ENCODE results near the gene PCSK2.

DNA sequence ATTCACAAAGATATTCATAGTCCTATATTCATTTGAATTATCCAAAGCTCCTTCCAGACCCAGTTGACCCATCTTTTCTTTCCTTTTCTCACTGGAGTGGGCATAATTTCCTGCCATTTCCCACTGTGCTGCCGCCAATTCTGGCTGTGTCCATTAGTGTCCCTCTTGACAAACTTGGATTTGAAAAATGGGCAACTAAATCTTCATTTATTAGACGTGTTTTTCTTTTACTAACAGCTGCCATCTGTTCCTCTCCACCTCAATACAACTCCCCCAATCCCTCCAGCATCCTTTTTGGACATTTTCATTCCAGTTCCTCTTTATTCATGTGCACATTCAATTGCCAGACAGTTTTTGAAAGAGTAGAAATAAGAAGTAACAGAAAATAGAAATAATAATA, 90.5 kb downstream of the PCSK2 start:
- TF ChIP-seq, protein P1, sequence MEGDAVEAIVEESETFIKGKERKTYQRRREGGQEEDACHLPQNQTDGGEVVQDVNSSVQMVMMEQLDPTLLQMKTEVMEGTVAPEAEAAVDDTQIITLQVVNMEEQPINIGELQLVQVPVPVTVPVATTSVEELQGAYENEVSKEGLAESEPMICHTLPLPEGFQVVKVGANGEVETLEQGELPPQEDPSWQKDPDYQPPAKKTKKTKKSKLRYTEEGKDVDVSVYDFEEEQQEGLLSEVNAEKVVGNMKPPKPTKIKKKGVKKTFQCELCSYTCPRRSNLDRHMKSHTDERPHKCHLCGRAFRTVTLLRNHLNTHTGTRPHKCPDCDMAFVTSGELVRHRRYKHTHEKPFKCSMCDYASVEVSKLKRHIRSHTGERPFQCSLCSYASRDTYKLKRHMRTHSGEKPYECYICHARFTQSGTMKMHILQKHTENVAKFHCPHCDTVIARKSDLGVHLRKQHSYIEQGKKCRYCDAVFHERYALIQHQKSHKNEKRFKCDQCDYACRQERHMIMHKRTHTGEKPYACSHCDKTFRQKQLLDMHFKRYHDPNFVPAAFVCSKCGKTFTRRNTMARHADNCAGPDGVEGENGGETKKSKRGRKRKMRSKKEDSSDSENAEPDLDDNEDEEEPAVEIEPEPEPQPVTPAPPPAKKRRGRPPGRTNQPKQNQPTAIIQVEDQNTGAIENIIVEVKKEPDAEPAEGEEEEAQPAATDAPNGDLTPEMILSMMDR (IDR thresholded peaks at IDR 0.05): no peak
- TF ChIP-seq POLR2A (IDR thresholded peaks at IDR 0.05): no peak
- TF ChIP-seq POLR2AphosphoS5 (IDR thresholded peaks at IDR 0.05): no peak
